Activated T-helper 1 cell treated with Interleukin-2 at 50 U/mL for 16 hours (primary cell): ENCODE data around the gene DFFB.
"Not testable (repeated sequence)": the region's sequence is repeated elsewhere in the genome, so short reads cannot be mapped to it uniquely, and the experiment has no call there.

Experiments
- DNase-seq: peaks from one replicate; pipeline ENCODE4 v3.0.0-alpha.2; 2020; ENCODE audit warnings: low read depth

DFFB gene

DNA sequence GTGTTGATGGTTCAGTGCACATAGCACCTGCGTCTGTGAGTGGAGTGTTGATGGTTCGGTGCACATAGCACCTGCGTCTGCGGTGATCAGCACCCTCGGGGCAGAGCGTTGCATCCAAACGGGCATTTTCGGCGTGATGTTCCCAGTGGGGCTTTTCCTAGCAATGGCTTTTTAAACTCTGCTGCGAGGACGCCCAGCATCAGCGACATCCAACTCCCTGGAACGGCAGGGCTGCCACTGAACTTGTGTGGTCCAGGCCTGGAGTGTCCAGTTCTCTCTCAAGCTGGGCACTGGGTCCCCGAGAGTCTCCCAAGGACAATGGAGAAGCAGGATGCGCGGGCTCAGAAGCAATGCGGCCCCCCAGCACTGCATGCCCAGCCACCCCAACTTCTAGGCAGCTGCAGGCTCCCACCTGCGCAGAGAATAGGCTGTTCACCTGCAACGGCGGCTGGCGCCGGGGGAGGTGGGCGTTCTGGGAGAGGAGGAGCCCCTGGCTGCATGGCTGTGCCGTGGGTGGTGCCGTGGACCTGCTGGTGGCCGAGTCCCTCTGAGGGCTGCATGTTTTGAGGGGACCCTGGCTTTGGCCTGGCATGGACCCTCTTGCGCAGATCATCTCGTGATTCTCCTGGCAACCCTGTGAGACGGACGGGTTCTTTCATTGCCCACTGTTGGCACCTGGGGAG lies 52.9 kb downstream of the DFFB start:
- DNase-seq, result no peak

DNA sequence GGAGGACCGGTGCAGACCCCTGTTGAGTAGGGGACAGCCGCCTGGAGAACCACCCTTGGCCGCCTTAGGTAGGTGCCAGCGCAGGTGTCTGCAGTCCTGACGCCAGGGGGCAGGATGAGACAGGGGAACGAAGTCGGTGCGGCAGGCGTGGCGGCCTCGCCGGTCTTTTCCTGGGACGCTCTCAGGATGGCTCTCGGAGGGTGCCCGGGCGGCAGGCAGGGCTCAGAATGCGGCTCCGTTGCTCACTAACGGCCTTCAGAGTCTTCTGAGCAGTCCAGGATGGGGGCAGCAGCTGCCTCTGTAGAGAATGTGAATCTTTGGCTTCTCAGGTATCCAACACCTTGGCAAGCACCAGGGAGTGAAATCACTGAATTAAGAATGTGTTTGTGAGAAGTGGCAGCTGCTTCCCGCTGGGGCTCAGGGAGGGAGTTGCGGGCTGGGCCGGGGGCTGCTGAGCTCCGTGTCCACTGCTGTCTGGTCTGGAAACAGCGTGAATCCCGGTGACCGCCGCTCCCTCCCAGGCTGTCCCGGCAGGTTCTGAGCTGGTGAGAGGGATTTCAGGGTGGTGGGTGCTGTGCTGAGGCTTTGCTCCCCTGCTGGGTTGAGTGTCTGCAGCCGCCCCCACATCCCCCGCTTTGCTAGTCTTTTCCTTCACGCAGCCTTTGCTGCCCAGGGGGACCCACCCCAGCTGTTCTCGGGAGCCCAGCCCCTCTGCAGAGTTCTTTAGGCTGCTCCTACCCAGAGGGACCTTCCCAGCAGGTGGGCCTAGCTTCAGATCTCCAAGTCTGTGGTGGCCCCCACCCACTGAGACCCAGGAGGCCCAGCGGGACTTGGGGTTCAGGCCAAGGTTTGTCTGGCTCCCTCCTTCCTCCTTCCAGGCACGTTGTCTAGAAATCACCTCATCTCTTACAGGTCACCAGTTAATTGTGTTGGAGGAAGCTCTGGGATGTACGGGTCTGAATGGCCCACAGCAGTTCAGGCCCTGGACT lies 53.9 kb downstream of the DFFB start:
- peak; percentile 61 for DNase-seq

DNA sequence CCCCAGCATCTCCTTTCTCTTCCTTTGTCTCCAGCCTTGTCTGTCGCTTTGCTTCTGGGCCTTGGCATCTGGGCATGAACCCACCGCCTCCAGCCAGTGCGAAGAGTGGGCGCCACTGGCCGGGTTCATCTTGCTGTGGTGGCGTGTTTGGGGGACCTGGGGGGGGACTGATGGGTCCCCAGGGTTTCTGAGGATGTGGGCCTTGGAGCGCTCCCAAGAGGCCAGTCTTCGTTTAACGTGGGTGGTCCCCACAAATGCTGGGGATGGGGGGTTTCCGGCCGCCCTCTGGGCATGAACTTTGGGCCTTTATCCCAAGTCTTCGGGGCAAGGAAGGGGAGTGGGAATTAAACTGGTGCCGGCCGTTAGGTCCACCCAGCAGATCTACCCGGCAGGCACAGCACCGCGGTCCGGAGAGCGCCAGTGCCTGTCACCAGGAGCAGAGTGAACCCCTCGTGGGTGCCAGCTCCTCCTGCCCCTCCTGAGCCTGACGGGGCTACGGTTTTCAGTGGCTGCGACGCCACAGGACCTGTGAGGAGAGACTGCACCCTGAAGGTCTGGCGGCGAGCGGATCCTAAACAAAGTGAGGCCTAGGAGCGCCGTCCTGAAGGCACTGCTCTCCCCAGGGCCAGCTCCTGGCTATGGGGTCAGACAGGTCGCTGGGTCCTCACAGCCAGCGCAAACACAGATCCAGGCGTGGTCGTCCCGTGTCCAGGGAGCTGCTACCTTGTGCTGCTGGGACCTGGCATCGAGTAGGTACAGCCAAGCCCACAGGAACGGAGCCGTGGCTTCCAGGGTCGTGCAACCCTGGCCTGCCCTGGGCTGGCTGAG lies 54.9 kb downstream of the DFFB start:
- DNase-seq, result no peak

- DNase-seq, result no peak
Measured at GRCh38 chr1:3912809-3913685, 55.8 kb downstream of the DFFB start.

GRCh38 chr1:3914331-3914851 lies 57.1 kb downstream of the DFFB start:
- no peak for DNase-seq

GRCh38 chr1:3914911-3915310 lies 57.6 kb downstream of the DFFB start:
- DNase-seq, result no peak

GRCh38 chr1:3915551-3916121 lies 58.4 kb downstream of the DFFB start:
- no peak for DNase-seq

DNA sequence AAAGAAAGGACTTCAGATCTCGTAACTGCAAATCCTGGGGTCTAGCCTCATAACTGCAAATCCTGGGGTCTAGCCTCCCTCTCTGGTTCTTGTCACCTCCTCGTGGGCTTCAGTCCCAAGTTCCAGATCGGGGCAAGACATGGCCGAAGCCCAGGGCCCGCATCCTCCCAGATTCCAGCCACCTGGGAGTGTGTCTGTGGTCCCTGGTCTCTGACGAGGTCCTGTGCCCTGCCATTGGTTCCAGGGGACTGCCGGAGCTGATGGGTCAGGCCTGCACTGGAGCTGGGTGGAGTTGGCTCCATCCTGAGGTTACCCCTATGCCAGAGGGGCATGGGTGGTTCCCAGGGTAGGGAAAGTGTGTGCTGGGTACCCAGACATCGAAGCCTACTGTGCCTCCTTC lies 60.5 kb downstream of the DFFB start:
- no peak for DNase-seq

DNA sequence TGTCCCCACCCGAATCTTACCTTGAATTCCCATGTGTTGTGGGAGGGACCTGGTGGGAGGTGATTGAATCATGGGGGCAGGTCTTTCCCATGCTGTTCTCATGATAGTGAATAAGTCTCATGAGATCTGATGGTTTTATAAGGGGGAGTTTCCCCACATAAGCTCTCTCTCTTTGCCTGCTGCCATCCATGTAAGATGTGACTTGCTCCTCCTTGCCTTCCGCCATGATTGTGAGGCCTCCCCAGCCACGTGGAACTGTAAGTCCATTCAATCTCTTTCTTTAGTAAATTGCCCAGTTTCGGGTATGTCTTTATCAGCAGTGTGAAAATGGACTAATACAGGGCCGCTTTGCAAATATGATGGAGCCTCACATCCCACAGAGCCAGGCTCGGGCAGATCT lies 61.1 kb downstream of the DFFB start:
- DNase-seq, result not testable (repeated sequence)

DNA sequence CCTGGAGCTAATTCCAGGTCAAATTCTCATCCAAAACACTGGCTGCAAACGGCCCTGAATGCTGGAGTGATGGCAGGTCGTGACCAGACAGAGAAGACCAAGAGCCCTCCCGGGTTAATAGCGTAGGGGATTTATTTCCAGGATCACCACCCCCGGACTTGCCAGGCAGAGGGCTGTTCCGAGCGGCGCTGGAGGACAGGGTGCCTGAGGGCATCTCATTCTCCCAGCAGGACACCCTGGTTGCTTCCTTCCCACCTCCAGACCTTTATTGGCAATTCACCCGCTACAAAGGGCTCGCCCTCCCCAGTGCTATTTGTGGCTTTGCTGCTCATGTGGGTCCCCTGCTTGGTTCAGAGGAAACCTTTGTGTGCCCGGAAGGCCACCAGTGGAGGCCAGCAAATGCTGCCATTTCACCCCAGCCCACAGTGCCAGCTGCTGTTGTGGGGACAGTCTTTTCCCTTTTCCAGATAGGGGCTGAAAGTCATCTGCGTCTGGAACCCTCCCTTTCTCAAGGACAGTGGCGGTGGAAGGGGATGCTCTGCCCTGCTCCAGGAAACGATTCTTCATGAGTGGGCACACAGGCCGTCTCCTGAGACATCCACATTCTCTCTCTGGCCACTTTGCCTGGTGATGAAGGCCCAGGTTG lies 61.8 kb downstream of the DFFB start:
- no peak for DNase-seq

DNA sequence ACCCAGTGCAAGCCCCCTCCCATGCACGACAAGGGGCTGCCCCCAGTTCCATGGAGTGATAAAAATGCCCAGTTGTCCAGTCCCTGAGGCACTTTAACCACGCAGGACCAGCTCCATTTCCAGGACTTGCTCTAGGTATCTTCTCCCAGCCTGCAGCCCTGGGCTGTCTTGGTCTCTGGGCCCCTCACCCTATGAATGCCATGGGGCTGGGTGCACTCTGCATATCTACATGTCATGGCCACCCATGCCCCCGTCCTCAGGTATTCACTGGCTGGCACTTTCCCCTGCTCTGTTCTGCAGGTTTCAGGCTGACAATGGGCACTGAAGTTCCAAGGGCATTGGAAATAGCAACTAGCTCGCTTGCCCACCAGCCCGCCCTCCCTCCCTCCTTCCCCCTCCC lies 62.4 kb downstream of the DFFB start:
- no peak for DNase-seq

- DNase-seq, result no peak
Measured at GRCh38 chr1:3921765-3922164, 64.5 kb downstream of the DFFB start.

DNA sequence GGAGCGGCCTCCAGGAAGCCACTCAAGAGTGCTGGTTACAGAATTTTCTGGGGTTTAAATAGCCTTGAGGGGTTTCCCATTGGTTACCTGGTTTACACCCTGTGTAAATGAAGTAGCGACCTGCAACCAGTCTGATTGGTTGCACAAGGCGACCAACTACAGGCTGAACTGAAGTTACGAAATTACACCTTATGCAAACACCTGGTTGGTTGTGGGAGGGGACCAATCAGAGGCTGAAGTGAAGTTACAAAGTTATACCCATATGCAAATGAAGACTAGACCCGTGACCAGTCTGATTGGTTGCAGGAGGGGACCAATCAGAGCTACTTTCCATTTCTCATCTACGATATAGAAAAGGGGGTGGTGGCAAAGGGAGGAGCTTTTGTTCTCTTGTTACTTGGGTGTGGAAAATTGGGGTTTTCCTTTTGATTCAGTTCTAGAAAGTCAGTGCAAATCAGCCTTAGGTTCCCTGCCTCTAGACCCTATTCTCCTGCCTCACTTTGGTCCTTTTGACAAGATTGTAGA lies 65.0 kb downstream of the DFFB start:
- DNase-seq, result no peak

- no peak for DNase-seq
Measured at GRCh38 chr1:3922851-3923250, 65.6 kb downstream of the DFFB start.

DNA sequence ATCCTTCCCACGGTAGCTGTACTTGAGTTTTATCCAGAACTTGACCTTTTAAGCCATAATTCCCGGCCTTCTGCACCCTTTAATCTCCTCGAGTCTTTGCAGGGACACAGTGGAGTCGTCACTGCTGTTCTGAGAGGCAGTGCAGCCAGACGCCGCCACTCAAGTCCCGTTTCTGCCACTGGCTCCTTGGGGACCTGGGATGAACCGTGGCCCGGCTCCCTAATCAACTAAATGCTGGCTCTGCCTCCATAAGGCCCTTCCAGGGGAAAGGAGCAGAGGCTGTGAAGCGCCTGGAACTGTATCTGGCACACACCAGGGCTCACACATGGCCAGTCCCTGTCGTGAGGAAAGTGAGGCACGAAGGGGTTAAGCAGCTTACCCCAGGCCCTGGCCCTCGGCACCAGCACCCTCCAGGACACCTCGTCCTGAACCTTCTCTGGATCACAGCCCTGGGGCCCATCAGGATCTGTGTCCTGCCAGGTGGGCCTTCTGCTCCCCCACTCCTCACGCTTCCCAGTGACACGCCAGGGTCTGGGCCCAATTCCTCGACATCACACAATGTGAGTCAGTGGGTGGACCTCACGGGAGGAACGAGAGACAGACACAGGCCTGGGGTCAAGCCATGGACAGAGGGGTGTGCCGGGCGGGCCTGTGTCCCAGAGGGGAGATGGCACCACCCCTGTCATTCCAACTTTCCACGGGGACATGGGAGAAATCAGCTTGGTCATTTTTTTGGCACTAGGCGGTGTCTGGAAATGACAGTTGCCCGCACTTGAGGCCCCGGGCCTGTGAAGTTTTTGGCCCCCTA lies 66.3 kb downstream of the DFFB start:
- DNase-seq, result no peak

GRCh38 chr1:3924186-3924824 lies 67.0 kb downstream of the DFFB start:
- no peak for DNase-seq

- no peak for DNase-seq
Measured at GRCh38 chr1:3924825-3925220, 67.5 kb downstream of the DFFB start.

DNA sequence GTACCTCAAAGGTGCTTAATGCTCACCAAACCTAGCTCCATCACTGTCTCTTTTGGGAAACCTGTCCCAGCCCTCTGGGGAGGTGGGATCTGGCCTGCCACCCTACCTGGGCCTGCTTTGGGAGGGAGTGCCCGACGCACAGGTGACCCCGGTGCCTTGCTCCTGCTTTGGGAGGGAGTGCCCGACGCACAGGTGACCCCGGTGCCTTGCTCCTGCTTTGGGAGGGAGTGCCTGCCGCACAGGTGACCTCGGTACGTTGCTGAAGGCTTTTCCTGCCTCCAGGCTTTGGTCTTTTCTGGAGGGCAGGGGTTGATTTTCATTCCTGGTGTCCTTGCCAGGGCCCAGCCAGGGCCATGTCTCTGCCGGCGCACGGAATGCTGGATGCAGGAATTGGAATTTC lies 68.0 kb downstream of the DFFB start:
- no peak for DNase-seq

GRCh38 chr1:3925762-3926161 lies 68.5 kb downstream of the DFFB start:
- no peak for DNase-seq
